PC-3 (cell line): ENCODE results near the gene PPP2R3B. TPM values are rescaled to one million over a fixed set of nuclear protein-coding genes. Genes with fewer than 3 reads are reported as not detected.

Experiments used
- ATAC-seq: fragments of 200-7000 bp; cut with Tn5 transposase; 2 replicates; pipeline ENCODE4 v1.9.1; 2020; ENCODE audit warnings: mild to moderate bottlenecking, moderate library complexity
- BruUV-seq: library from RNA; stranded (reverse); fragments of 400-500 nt; replicated peaks from 2 replicates; lab custom pipeline; 2021; lab: Mats Ljungman, UMichigan
- CTCF ChIA-PET: fragments of 300-600 bp; sonication (Branson Sonifier 250); formaldehyde crosslinking; loops from one replicate; lab custom pipeline; 2022; ENCODE audit warnings: antibody characterized with exemption; lab: Charles Lee
- POLR2A ChIA-PET: fragments of 300-600 bp; sonication (Branson Sonifier 250); formaldehyde crosslinking; loops from one replicate; lab custom pipeline; 2022; ENCODE audit warnings: antibody characterized with exemption; ENCODE audit not compliant: unreplicated experiment; lab: Charles Lee
- DNase-seq: peaks from one replicate; pipeline ENCODE4 v3.0.0-alpha.2; 2015
- H2AFZ ChIP-seq: fragments of 300-600 bp; sonication (generic); 2 replicates; pipeline ENCODE4 v1.6.0; 2016; ENCODE audit warnings: antibody characterized with exemption, low read length
- H3F3A ChIP-seq: fragments of 300-600 bp; sonication (generic); one replicate; pipeline ENCODE4 v1.6.0; 2017; ENCODE audit warnings: antibody characterized with exemption, low read length, control low read depth, mild to moderate bottlenecking; ENCODE audit not compliant: unreplicated experiment
- H3K27ac ChIP-seq: fragments of 300-600 bp; sonication (generic); 2 replicates; pipeline ENCODE4 v1.5.1; 2016; ENCODE audit warnings: mild to moderate bottlenecking, low read length
- H3K27me3 ChIP-seq: fragments of 300-600 bp; sonication (generic); 2 replicates; pipeline ENCODE4 v1.6.1; 2016; ENCODE audit warnings: low read length, mixed read lengths
- H3K36me3 ChIP-seq: fragments of 300-600 bp; sonication (generic); 2 replicates; pipeline ENCODE4 v1.6.1; 2016; ENCODE audit warnings: low read depth, mixed run types, low read length, mixed read lengths
- H3K4me1 ChIP-seq: fragments of 300-600 bp; sonication (generic); 2 replicates; pipeline ENCODE4 v1.5.1; 2016; ENCODE audit warnings: low read length; ENCODE audit not compliant: insufficient read depth
- H3K4me2 ChIP-seq: fragments of 300-600 bp; sonication (generic); 2 replicates; pipeline ENCODE4 v1.6.0; 2016; ENCODE audit warnings: low read length
- H3K4me3 ChIP-seq: fragments of 300-600 bp; sonication (generic); 2 replicates; pipeline ENCODE4 v1.5.1; 2016; ENCODE audit warnings: mild to moderate bottlenecking, low read length, mixed read lengths
- H3K79me2 ChIP-seq: fragments of 300-600 bp; sonication (generic); 2 replicates; pipeline ENCODE4 v1.6.1; 2017; ENCODE audit warnings: low read length, mixed read lengths
- H3K9ac ChIP-seq: fragments of 300-600 bp; sonication (generic); 2 replicates; pipeline ENCODE4 v1.6.0; 2016; ENCODE audit warnings: mild to moderate bottlenecking, low read length
- H3K9me2 ChIP-seq: fragments of 300-600 bp; sonication (generic); replicated peaks from 2 replicates; pipeline ENCODE4 v1.6.1; 2016; ENCODE audit warnings: mixed run types, low read length, mixed read lengths
- H3K9me3 ChIP-seq: fragments of 300-600 bp; sonication (generic); 2 replicates; pipeline ENCODE4 v1.6.1; 2016; ENCODE audit warnings: low read length, mixed read lengths
- H4K20me1 ChIP-seq: fragments of 300-600 bp; sonication (generic); 2 replicates; pipeline ENCODE4 v1.6.1; 2016; ENCODE audit warnings: low read length, mixed read lengths
- EZH2 ChIP-seq: fragments of 300-600 bp; sonication (generic); IDR thresholded peaks from one replicate; pipeline ENCODE4 v1.6.1; 2017; ENCODE audit warnings: antibody characterized with exemption, mild to moderate bottlenecking, low read length; ENCODE audit not compliant: unreplicated experiment
- EZH2phosphoT487 ChIP-seq: fragments of 300-600 bp; sonication (generic); IDR thresholded peaks from 2 replicates; pipeline ENCODE4 v1.6.1; 2018; ENCODE audit warnings: mild to moderate bottlenecking, antibody characterized with exemption, low read length, borderline replicate concordance
- intact Hi-C: fragments of 100-400 bp; cut with micrococcal nuclease; formaldehyde crosslinking; loops from 2 replicates; pipeline ENCODE4 v1.9.0; 2023
- total RNA-seq: library from RNA; depleted of rRNA; stranded (reverse); fragments of >200 nt; gene quantifications from 2 replicates; pipeline ENCODE4 v1.2.3, GENCODE V29; 2014
- TF ChIP-seq, protein P1 (sequence below): fragments of 300-600 bp; sonication (generic); conservative IDR thresholded peaks from 2 replicates; pipeline ENCODE4 v1.5.1; 2017; ENCODE audit warnings: antibody characterized with exemption, low read depth, mild to moderate bottlenecking, low read length

PPP2R3B gene
- total RNA-seq, 1 experiment from 2014 or later, result 35.4 TPM

DNA sequence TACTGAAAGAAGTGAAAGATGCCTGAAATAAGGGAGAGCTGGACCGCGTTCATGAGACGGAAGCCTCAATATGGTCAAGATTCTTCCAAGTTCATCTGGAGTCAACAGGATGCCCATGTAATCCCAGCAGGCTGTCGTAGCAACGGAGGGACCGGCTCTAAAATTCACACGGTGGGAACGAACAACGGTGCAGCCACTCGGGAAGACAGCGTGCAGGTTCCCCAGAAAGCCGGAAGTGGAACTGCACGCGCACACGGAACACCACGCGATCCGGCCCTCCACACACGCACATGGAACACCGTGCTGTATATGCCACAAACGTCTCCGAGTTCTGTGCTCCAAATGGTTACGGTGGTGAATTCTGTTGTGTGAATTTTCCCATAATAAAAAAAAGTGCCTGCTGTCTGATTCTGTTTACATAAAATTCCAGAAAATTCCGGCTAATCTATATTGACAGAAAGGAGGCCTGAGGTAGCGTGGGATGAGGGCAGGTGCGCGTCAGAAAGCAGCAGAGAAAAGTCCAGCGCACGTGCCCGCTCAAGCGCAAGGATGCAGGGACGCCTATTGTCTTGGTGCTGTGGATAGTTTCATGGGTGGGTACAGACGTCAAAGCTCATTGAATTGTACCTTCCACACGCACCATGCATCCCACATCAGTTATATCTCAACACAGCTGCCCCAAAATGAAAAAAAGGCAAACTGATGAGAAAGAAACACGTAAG, 31.2 kb downstream of the PPP2R3B start:
- Histone ChIP-seq H2AFZ (no peak overlapping the region), H3K9me2 (no peaks in the 10 kb centered on the region), H3K27me3 (no peaks in the 10 kb centered on the region), H3K36me3 (peaks cover 7% of the 10 kb centered on the region), H3F3A (no peaks in the 10 kb centered on the region), H3K9ac (no peak overlapping the region), H3K4me1 (peaks cover 8% of the 10 kb centered on the region), H3K4me3 (no peak overlapping the region), H4K20me1 (no peaks in the 10 kb centered on the region), H3K27ac (no peak overlapping the region), H3K4me2 (no peak overlapping the region), H3K9me3 (no peaks in the 10 kb centered on the region), H3K79me2 (0 out of 2 replicates have a peak, but pooled peaks cover 8% of the 10 kb centered on the region)
- intact Hi-C loops, result no loop called here
- no TSS peak for BruUV-seq
- TF ChIP-seq EZH2 (no peak), EZH2phosphoT487 (no peak)
- TF ChIP-seq, protein P1, sequence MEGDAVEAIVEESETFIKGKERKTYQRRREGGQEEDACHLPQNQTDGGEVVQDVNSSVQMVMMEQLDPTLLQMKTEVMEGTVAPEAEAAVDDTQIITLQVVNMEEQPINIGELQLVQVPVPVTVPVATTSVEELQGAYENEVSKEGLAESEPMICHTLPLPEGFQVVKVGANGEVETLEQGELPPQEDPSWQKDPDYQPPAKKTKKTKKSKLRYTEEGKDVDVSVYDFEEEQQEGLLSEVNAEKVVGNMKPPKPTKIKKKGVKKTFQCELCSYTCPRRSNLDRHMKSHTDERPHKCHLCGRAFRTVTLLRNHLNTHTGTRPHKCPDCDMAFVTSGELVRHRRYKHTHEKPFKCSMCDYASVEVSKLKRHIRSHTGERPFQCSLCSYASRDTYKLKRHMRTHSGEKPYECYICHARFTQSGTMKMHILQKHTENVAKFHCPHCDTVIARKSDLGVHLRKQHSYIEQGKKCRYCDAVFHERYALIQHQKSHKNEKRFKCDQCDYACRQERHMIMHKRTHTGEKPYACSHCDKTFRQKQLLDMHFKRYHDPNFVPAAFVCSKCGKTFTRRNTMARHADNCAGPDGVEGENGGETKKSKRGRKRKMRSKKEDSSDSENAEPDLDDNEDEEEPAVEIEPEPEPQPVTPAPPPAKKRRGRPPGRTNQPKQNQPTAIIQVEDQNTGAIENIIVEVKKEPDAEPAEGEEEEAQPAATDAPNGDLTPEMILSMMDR, result no peak
- ChIA-PET CTCF (no interaction called here), POLR2A (no interaction called here)
- DNase-seq, result no peak
- ATAC-seq, result no peak

DNA sequence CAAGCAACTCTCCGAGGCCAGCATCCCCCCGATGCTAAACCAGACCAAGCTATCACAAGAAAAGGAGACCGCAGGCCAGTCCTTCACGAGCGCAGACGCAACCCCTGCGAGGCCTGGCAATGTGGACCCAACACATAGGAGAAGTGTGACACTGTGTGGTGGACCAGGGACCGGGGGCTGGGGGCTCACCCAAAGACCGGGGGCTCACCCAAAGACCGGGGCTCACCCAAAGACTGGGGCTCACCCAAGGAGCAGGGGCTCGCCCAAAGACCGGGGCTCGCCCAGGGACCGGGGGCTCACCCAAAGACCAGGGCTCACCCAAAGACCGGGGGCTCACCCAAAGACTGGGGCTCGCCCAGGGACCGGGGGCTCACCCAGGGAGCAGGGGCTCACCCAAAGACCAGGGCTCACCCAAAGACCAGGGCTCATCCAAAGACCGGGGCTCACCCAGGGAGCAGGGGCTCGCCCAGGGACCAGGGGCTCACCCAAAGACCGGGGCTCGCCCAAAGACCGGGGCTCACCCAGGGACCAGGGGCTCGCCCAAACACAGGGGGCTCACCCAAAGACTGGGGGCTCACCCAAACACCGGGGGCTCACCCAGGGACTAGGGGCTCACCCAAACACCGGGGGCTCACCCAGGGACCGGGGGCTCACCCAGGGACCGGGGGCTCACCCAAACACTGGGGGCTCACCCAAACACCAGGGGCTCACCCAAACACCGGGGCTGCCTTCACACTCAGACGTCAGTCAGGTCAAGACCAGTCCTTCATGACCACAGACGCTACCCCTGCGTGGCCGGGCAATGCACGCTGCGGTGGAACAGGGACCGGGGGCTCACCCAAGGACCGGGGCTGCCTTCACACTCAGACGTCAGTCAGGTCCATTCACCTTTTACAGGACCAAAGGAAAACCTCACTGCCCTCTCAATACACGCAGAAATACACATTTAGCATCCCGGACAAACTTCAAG, 32.9 kb downstream of the PPP2R3B start:
- Histone ChIP-seq H3K4me3 (no peak overlapping the region), H3K27ac (no peak overlapping the region), H3K79me2 (0 out of 2 replicates have a peak, but pooled peaks cover 8% of the 10 kb centered on the region), H3K9me3 (no peaks in the 10 kb centered on the region), H3K27me3 (no peaks in the 10 kb centered on the region), H3K9ac (no peak overlapping the region), H3K9me2 (no peaks in the 10 kb centered on the region), H3F3A (no peaks in the 10 kb centered on the region), H2AFZ (no peak overlapping the region), H3K36me3 (no peaks in the 10 kb centered on the region), H3K4me2 (no peak overlapping the region), H3K4me1 (peaks cover 8% of the 10 kb centered on the region), H4K20me1 (no peaks in the 10 kb centered on the region)
- no TSS peak for BruUV-seq
- no peak for ATAC-seq
- intact Hi-C loops, result no loop called here
- POLR2A ChIA-PET, result no interaction called here
- DNase-seq, result no peak
- TF ChIP-seq EZH2 (no peak), EZH2phosphoT487 (no peak)
- TF ChIP-seq, protein P1, result no peak
- CTCF ChIA-PET, result no interaction called here
